ENCODE data around the gene LRP1. TPM values are rescaled to one million over a fixed set of nuclear protein-coding genes. Genes with fewer than 3 reads are reported as not detected.

LRP1 gene
- total RNA-seq, 1 experiment from 2014 or later, result 28.4 TPM

DNA sequence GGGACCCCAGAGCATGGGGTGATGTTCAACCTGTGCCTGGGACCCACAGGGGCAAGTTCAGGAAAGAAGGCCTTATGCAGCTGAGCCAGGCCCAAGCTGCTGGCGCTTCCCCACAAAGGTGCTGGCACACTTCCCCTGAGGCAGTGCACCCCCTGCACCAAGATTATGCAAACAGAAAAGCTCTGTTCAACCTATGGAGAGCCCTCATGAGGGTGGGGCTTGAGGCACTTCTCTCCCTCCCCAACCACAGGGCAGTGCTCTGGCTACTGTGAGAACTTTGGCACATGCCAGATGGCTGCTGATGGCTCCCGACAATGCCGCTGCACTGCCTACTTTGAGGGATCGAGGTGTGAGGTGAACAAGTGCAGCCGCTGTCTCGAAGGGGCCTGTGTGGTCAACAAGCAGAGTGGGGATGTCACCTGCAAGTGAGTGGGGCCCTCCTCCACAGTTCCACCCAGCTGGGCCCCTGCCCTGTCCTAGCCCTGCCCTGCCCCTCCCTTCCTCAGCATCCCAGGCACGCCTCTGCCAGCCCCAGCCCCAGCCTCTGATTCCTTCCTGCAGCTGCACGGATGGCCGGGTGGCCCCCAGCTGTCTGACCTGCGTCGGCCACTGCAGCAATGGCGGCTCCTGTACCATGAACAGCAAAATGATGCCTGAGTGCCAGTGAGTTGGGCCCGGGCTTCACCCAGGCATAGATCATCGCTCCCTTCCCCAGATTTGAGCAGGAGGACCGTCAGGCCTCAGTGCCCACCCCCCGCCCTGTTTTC, 82.8 kb downstream of the LRP1 start:
- no peak for DNase-seq (ENCODE audit: low read depth)
- in situ Hi-C loops (cut with HindIII; ENCODE audit: low pct_unique_long_range_greater_than_20kb, low sequenced_read_pairs), result no loop called here

DNA sequence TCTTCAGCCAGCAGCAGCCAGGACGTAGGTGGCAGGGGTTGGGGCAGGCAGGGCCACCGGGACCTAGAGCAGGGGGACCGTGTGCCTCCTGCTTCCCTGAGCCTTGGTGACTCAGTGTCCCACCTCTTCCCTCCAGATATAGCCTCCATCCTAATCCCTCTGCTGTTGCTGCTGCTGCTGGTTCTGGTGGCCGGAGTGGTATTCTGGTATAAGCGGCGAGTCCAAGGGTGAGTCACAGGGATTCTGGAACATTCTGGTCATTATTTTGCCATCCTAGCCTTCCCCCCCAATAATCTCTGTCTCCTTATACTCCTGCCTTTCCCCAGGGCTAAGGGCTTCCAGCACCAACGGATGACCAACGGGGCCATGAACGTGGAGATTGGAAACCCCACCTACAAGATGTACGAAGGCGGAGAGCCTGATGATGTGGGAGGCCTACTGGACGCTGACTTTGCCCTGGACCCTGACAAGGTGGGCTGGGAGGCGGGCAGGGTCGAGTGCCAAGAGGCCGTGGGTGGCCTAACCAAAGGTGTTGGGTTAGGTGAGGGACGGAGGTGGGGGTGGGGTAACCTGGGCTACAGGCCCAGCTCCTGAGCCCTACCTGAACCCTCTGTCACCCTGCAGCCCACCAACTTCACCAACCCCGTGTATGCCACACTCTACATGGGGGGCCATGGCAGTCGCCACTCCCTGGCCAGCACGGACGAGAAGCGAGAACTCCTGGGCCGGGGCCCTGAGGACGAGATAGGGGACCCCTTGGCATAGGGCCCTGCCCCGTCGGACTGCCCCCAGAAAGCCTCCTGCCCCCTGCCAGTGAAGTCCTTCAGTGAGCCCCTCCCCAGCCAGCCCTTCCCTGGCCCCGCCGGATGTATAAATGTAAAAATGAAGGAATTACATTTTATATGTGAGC, 83.8 kb downstream of the LRP1 start:
- in situ Hi-C loops (cut with HindIII; ENCODE audit: low pct_unique_long_range_greater_than_20kb, low sequenced_read_pairs), result no loop called here

DNA sequence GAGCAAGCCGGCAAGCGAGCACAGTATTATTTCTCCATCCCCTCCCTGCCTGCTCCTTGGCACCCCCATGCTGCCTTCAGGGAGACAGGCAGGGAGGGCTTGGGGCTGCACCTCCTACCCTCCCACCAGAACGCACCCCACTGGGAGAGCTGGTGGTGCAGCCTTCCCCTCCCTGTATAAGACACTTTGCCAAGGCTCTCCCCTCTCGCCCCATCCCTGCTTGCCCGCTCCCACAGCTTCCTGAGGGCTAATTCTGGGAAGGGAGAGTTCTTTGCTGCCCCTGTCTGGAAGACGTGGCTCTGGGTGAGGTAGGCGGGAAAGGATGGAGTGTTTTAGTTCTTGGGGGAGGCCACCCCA, 84.4 kb downstream of the LRP1 start:
- in situ Hi-C loops (cut with HindIII; ENCODE audit: low pct_unique_long_range_greater_than_20kb, low sequenced_read_pairs), result no loop called here

More for the DNA sequence above, 83.8 kb downstream of the LRP1 start:
- DNase-seq (ENCODE audit: low read depth), result no peak

DNA sequence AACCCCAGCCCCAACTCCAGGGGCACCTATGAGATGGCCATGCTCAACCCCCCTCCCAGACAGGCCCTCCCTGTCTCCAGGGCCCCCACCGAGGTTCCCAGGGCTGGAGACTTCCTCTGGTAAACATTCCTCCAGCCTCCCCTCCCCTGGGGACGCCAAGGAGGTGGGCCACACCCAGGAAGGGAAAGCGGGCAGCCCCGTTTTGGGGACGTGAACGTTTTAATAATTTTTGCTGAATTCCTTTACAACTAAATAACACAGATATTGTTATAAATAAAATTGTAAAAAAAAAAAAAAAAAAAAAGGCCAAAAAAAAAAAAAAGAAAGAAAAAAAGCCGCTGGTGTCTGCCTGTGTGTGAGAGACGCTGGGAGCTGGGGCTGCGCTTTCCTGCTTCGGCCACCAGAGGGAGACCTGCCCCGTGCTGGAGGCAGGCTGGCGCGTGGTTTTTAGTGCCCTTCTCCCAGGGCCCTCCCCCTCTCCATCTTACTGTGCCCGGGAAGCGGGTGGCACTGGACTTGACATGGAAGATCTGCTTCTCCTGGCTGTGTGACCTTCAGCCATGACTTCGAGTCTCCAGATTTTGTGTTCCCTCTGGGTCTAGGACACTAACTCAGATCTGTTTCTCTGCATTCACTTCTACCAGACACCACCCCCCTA, 84.9 kb downstream of the LRP1 start:
- peak; percentile 86 for DNase-seq (ENCODE audit: low read depth)
- in situ Hi-C loops (cut with HindIII; ENCODE audit: low pct_unique_long_range_greater_than_20kb, low sequenced_read_pairs), result no loop called here

More for the DNA sequence above, 84.4 kb downstream of the LRP1 start:
- DNase-seq (ENCODE audit: low read depth), result no peak

- in situ Hi-C loops (cut with HindIII; ENCODE audit: low pct_unique_long_range_greater_than_20kb, low sequenced_read_pairs), result no loop called here
Measured at GRCh38 chr12:57213763-57214397, 85.6 kb downstream of the LRP1 start.

GRCh38 chr12:57214398-57214781, 86.1 kb downstream of the LRP1 start:
- in situ Hi-C loops (cut with HindIII; ENCODE audit: low pct_unique_long_range_greater_than_20kb, low sequenced_read_pairs), result no loop called here
- no peak for DNase-seq (ENCODE audit: low read depth)

More at GRCh38 chr12:57213763-57214397, 85.6 kb downstream of the LRP1 start:
- DNase-seq (ENCODE audit: low read depth), result peak; percentile 44

DNA sequence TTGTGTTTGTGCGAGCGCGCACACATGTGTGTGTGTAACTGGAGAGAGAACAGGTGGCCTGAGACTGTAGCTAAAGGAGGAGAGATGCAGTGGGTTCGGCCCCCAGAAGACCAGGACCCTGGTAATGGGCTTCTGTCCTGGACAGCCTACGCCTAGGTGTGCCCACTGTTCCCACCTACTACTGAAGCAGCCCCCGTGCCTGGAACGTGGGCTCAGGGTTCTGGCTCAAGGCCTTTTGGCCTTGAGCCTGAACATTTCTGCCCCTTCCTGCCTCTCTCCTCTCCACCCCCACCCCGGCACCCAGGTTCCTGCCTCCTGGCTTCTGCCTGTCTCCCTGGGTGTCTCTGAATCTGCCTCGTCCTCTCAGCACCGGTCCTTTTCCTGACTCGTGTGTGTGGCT, 86.8 kb downstream of the LRP1 start:
- in situ Hi-C loops (cut with HindIII; ENCODE audit: low pct_unique_long_range_greater_than_20kb, low sequenced_read_pairs), result no loop called here
- no peak for DNase-seq (ENCODE audit: low read depth)

DNA sequence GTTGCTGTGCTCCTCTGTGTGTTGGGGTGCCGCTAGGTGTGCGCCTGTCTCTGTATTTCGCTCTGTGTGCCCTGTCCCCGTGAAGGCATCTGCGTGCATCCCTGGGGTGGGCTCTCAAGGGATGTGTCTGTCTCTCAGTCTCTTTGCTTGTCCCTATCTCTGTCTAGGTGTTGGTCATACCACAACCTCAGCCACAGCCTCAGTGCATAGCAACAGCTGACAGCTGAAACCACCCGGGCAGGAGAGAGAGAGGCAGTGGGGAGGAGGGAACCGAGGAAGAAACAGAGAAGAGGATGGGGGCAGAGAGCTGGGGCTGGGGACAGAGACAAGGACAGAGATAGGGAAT, 87.4 kb downstream of the LRP1 start:
- DNase-seq (ENCODE audit: low read depth), result no peak
- in situ Hi-C loops (cut with HindIII; ENCODE audit: low pct_unique_long_range_greater_than_20kb, low sequenced_read_pairs), result no loop called here

DNA sequence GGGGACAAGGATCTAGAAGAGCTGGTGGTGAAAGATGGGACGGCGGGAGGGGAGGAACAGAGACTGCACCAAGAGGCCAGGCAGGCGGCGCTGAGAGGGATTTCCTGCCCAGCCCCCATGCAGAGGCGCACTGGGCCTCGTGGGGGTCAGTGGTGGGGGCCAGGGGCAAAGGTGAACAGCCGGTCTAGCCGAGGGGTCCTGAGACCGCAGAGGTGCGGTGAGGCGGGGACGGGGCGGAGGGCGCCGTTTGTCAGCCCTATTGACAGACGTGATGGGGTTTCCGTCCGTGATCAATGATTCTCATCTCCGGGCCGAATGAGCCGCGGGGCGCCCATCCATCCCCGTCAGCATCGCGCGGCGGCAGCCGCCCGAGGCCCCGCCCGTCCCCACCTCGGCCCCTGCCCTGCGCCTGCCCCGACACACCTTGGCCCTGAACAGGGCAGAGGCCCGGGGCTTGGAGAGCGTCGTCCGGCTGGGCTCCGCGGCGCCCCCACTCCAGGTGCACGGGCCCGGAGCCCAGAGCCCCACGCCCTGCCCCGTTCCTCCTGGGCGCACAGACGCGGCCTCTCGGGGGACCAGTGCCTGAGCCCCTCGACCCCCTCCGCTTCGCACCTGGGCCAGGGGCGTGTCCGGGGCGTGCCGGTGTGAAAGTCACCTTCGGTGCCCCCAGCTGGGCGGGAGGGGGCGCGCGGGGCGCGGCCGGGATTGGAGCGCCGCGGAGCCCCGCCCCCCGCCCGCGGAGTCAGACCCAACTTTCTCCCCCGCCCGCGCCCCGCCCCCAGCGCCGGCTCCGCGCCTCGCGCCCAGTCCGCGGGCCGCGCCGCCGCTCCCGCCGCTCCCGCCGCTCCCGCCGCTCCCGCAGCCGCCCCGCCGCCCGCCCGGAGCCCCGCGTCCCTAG, 88.0 kb downstream of the LRP1 start, which contains the start of gene NXPH4:
Gene NXPH4, plus strand, starts transcription at position 781 of the 898 bp plus-strand sequence. CDS start 176 bp downstream, outside the sequence.
- in situ Hi-C loops (cut with HindIII; ENCODE audit: low pct_unique_long_range_greater_than_20kb, low sequenced_read_pairs), result no loop called here
- peak; percentile 34 for DNase-seq (ENCODE audit: low read depth)

DNA sequence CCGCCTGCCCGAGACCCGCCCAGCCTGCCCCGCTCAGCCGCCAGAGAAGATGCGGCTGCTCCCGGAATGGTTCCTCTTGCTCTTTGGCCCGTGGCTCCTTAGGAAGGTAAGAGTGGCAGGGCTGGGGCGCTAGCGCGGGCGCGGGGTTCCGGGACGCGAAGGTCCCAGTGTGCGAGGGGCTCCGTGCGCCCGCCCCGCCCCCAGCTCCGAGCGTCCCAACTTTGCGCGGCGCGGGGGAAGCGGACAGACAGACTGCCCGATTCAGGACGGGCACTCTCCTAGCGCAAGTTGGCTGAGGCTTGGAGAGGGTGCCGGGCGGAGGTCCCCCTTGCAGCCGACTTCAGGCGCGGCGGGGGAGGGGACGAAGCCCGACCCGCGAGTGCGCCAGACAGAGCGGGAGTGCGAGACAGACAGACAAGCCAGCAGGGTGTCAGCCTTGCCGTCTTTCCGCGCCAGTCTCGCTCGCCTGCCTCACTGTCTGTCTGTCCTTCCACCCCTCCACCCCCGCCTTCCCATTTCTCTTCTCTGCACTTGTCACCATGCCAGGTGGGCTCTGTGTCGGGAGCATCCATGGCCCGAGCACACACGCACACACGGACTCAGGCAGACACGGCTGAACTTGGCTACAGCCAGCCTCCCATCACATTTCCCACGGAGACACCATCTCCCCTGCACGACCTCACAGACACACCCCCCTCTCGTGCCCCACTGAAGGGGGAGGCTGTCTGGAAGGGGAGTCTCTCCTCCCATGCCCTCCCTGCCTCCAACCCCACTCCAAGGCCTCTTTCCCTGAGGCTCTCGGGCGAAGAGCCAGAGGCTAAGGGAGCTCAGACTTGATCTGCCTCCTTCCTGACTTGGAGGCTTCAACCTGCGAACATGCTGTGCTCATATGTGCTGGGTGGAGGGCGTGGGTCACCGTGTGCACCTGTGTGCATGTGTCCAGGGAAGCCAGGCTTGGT, 88.9 kb downstream of the LRP1 start:
- in situ Hi-C loops (cut with HindIII; ENCODE audit: low pct_unique_long_range_greater_than_20kb, low sequenced_read_pairs), result no loop called here
- no peak for DNase-seq (ENCODE audit: low read depth)

- no peak for DNase-seq (ENCODE audit: low read depth)
- in situ Hi-C loops (cut with HindIII; ENCODE audit: low pct_unique_long_range_greater_than_20kb, low sequenced_read_pairs), result no loop called here
Measured at GRCh38 chr12:57218030-57218853, 90.0 kb downstream of the LRP1 start.

DNA sequence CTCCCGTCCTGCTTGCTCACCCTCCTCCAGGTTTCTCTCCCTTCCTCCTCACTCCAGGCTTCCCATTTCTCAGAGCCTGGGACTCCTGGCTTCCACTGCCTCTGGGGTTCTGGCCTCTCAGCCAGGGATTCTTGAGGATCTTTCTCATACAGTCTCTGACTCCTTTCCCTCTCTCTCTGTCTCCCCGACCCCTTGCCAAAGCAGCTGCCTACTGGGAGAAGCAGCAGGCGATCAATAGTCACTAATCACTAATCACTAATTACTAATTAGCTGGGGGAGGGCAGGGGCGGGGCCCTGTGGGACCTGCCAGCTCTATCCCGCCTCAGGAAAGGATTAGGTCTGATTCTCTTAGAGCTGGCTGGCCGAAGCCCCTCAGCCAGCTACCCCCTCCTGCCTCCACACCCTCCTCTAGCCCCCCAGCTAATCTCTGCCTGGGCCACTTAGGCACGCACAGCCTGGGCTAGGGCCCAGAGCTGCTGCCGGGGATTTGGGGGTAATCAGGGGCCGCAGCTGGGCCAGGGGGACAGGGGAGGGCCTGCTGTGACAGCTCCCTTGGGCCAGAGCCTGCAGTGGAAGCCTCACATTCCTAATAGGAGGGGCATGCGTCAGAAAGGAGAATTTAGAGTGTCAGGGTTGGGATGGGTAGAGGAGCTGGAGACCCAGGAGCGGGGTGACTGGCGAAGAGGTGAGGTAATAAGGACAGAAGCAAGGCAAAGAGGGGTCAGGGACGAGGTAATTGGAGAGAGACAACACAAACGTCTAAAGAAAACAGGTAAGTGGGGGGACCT, 91.1 kb downstream of the LRP1 start:
- in situ Hi-C loops (cut with HindIII; ENCODE audit: low pct_unique_long_range_greater_than_20kb, low sequenced_read_pairs), result no loop called here
- DNase-seq (ENCODE audit: low read depth), result no peak

DNA sequence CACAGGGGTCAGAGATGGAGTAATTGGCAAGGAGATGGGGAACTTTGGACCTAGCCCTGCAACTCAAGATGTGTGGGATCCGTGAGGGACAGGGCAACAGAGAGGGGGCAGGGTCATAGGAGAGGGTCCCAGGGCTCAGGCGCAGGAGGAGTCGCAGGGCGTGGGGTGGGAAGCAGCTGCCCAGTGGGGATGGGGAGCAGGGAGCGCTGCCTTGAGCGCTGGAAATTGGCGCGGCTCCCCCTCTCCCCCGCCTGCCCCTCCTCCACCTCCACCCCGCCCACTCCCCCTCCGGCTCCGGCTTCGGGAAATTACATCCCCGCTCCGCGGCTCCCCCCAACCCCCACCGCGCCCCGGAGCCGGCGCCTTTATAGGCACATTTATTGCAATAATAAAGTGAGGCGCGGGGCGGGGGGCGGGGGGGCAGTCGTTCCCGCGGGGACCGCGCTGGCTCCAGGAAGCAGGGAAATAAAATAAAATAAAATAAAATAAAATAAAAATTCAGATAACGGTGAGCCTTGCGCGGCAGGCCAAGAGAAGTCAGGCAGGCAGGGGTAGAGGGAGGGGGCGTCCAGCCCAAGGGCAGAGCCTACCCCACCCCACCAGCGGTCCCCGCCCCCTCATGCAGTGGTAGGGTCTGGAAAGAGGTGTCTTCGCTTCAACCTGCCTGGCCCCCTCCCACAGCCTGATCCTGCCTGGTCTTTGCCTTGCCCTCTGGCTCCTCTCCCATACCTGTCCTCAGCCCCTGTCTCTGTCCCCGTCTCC, 91.9 kb downstream of the LRP1 start:
- no peak for DNase-seq (ENCODE audit: low read depth)
- in situ Hi-C loops (cut with HindIII; ENCODE audit: low pct_unique_long_range_greater_than_20kb, low sequenced_read_pairs), result no loop called here

- no peak for DNase-seq (ENCODE audit: low read depth)
- in situ Hi-C loops (cut with HindIII; ENCODE audit: low pct_unique_long_range_greater_than_20kb, low sequenced_read_pairs), result no loop called here
Measured at GRCh38 chr12:57220770-57221168, 92.5 kb downstream of the LRP1 start.
